ENCODE measurements around the gene RALGDS. TPM values are rescaled to one million over a fixed set of nuclear protein-coding genes. Genes with fewer than 3 reads are reported as not detected.

RALGDS gene
- total and polyA plus RNA-seq, 2 donors (not counting 1 experiment from before 2014, with no cell fraction given): 62.4 to 88.0 TPM

DNA sequence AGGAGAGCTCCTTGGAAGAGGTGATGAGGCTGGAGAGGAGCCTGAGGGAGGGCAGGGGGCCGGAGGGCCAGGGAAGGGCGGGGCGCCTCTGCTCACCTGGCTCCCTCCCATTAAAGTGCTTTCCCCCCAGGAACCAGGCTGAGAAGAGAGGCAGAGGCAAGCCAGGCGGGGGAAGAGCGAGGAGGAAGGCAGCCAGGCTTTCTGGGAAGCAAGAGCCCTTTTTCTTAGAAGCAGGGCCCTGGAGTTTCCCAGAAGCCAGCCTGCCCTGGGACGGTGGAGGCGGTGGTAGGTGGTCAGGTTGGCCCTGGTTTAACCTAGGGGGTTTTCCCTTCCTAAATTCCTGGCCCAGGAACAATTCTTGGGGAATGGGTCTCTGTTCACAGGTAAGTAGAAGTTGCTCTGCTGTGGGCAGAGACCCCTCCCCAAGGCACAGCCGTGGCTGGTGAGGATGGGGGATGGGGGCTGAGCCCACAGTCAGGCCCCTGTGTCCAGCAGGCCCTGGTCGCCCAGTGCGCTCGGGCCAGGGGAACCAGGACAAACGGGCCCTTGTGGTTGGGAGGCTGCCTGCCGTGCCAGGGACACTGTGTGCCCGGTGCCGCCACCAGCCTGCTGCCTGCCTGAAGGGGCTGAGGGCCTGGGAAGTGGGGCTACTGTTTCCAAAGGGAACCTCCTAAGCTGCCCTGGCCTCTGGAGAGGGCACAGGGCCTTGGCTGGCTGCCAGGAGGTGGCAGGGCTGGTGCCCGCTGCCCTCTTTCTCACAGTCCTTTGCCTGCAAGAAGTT, 16.6 kb upstream of the RALGDS start:
- ATAC-seq (ENCODE audit: low read depth) (no peak), DNase-seq (no peak)
- H3K4me3 Mint-ChIP-seq: no peak overlapping the region
- no peaks in the 10 kb centered on the region for H3K36me3 ChIP-seq (replicated peaks in 1 of 2; ENCODE audit: control extremely low read depth in 1 of 2, control insufficient read depth in 1 of 2, extremely low read depth in 1 of 2, insufficient read depth in 2 of 2, low read length in 1 of 2)
- H3K4me3 ChIP-seq (ENCODE audit: control extremely low read depth in 1 of 5, extremely low read depth in 1 of 5, insufficient read depth in 1 of 5, low read depth in 2 of 5, low read length in 4 of 5): no peak overlapping the region
- H3K9ac ChIP-seq (ENCODE audit: low read length): no peak overlapping the region
- H3K9me3 Mint-ChIP-seq (ENCODE audit: insufficient read depth): no peaks in the 10 kb centered on the region
- intact Hi-C loops (cut with micrococcal nuclease): no loop called here
- 96% methylated on average over 15 of the region's 16 CpGs for WGBS (ENCODE audit: insufficient coverage)
- POLR2A ChIA-PET: interaction anchor here (0.7 to 1.5 kb wide), 2 partner anchors 15 to 24 kb away, joined by 3 to 8 read pairs; no protein-coding TSS in a partner anchor
- peaks cover 50% of the 10 kb centered on the region for H3K4me1 Mint-ChIP-seq
- no peak overlapping the region for H2AFZ ChIP-seq (ENCODE audit: insufficient read depth, low read depth, low read length, poor library complexity, severe bottlenecking)
- no peaks in the 10 kb centered on the region for H3K27me3 Mint-ChIP-seq
- H4K20me1 ChIP-seq (ENCODE audit: control insufficient read depth, insufficient read depth, low read length, poor library complexity, severe bottlenecking): peaks cover 34% of the 10 kb centered on the region
- peak overlapping the region; percentile 64 for H3K27ac Mint-ChIP-seq
- no peak overlapping the region for H3K27ac ChIP-seq (ENCODE audit: low read length in 2 of 2)
- H3K27me3 ChIP-seq (replicated peaks in 1 of 4; ENCODE audit: control extremely low read depth in 1 of 4, control insufficient read depth in 3 of 4, insufficient read depth in 4 of 4, low read length in 3 of 4): no peaks in the 10 kb centered on the region
- no peak overlapping the region for H3K4me2 ChIP-seq (replicated peaks; ENCODE audit: low read depth, low read length, poor library complexity, severe bottlenecking)
- CTCF ChIA-PET: interaction anchor here (1.4 to 6.9 kb wide), 3 partner anchors 11 to 34 kb away, joined by 3 to 48 read pairs (median 6); no protein-coding TSS in a partner anchor
- TF ChIP-seq, protein P1, sequence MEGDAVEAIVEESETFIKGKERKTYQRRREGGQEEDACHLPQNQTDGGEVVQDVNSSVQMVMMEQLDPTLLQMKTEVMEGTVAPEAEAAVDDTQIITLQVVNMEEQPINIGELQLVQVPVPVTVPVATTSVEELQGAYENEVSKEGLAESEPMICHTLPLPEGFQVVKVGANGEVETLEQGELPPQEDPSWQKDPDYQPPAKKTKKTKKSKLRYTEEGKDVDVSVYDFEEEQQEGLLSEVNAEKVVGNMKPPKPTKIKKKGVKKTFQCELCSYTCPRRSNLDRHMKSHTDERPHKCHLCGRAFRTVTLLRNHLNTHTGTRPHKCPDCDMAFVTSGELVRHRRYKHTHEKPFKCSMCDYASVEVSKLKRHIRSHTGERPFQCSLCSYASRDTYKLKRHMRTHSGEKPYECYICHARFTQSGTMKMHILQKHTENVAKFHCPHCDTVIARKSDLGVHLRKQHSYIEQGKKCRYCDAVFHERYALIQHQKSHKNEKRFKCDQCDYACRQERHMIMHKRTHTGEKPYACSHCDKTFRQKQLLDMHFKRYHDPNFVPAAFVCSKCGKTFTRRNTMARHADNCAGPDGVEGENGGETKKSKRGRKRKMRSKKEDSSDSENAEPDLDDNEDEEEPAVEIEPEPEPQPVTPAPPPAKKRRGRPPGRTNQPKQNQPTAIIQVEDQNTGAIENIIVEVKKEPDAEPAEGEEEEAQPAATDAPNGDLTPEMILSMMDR (IDR thresholded peaks at IDR 0.05): no peak
- H3K79me2 ChIP-seq (ENCODE audit: control insufficient read depth, insufficient read depth, low read length): peaks cover 57% of the 10 kb centered on the region
- H3K4me1 ChIP-seq (ENCODE audit: control insufficient read depth in 2 of 2, insufficient read depth in 2 of 2, low read length in 2 of 2): peaks cover 15 to 45% of the 10 kb centered on the region in 2 donors
- H3K9me3 ChIP-seq (ENCODE audit: control extremely low read depth in 1 of 3, control insufficient read depth in 2 of 3, insufficient read depth in 1 of 3, low read length in 2 of 3): no peaks in the 10 kb centered on the region

DNA sequence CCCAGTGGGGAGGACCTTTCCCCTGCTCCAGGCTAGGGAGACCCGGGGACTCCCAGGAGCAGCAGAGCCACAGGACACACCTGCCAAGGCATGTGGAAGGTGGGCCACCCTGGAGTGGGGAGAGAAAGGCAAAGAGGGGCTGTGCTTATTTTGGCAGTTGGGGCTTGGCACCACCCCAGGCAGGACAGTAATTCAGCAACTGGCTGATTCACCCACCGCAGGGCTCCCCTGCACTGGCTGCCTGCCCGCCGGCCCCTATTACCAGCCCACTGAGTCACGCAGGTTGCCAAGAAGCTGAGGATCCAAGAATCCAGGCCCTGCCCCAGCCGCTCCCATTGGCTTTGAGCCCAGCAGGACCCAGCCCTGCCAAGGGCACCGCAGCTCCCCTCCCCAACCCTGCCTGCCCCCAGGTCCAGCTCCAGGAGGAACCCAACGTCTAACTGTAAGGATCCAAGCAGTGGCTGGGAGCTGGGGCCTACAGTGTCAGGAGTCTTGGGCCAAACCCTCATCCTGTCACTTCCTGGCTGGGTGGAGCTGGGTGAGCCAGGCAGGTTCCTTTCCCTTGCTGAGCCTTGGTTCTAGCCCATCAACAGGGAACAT, 14.2 kb upstream of the RALGDS start:
- H3K27ac Mint-ChIP-seq: peak overlapping the region; percentile 100
- no peak for ATAC-seq (ENCODE audit: low read depth)
- Histone ChIP-seq H3K9ac (ENCODE audit: low read length) (no peak overlapping the region), H2AFZ (ENCODE audit: insufficient read depth, low read depth, low read length, poor library complexity, severe bottlenecking) (no peak overlapping the region), H3K4me3 (ENCODE audit: control extremely low read depth in 1 of 5, extremely low read depth in 1 of 5, insufficient read depth in 1 of 5, low read depth in 2 of 5, low read length in 4 of 5) (no peak overlapping the region), H3K4me1 (ENCODE audit: control insufficient read depth in 2 of 2, insufficient read depth in 2 of 2, low read length in 2 of 2) (peaks cover 28 to 53% of the 10 kb centered on the region in 2 donors), H3K79me2 (ENCODE audit: control insufficient read depth, insufficient read depth, low read length) (peaks cover 54% of the 10 kb centered on the region), H3K27me3 (replicated peaks in 1 of 4; ENCODE audit: control extremely low read depth in 1 of 4, control insufficient read depth in 3 of 4, insufficient read depth in 4 of 4, low read length in 3 of 4) (no peaks in the 10 kb centered on the region), H3K4me2 (replicated peaks; ENCODE audit: low read depth, low read length, poor library complexity, severe bottlenecking) (no peak overlapping the region), H3K27ac (ENCODE audit: low read length in 2 of 2) (peak overlapping the region; percentile 92 to 95), H3K36me3 (replicated peaks in 1 of 2; ENCODE audit: control extremely low read depth in 1 of 2, control insufficient read depth in 1 of 2, extremely low read depth in 1 of 2, insufficient read depth in 2 of 2, low read length in 1 of 2) (no peaks in the 10 kb centered on the region), H4K20me1 (ENCODE audit: control insufficient read depth, insufficient read depth, low read length, poor library complexity, severe bottlenecking) (peaks cover 10% of the 10 kb centered on the region), H3K9me3 (ENCODE audit: control extremely low read depth in 1 of 3, control insufficient read depth in 2 of 3, insufficient read depth in 1 of 3, low read length in 2 of 3) (no peaks in the 10 kb centered on the region)
- ChIA-PET POLR2A (interaction anchor here (1.0 to 1.9 kb wide), 2 partner anchors 9 kb away, joined by 3 to 6 read pairs; no protein-coding TSS in a partner anchor), CTCF (interaction anchor here (1.0 to 6.9 kb wide), 3 partner anchors 8 to 22 kb away, joined by 4 to 87 read pairs (median 48); no protein-coding TSS in a partner anchor)
- intact Hi-C loops (cut with micrococcal nuclease): no loop called here
- 83% methylated on average over 7 of the region's 8 CpGs for WGBS (ENCODE audit: insufficient coverage)
- peaks cover 52% of the 10 kb centered on the region for H3K4me1 Mint-ChIP-seq
- TF ChIP-seq, protein P1 (IDR thresholded peaks at IDR 0.05): no peak
- TF ChIP-seq EZH2 (IDR thresholded peaks at IDR 0.05; ENCODE audit: borderline replicate concordance, insufficient read depth, low read depth, low read length, poor library complexity, severe bottlenecking): no peak
- DNase-seq: no peak
- H3K27me3 Mint-ChIP-seq: no peaks in the 10 kb centered on the region
- H3K4me3 Mint-ChIP-seq: no peak overlapping the region
- no peaks in the 10 kb centered on the region for H3K9me3 Mint-ChIP-seq (ENCODE audit: insufficient read depth)
